SK-N-SH (cell line): ENCODE measurements around the gene PICALM. TPM values are rescaled to one million over a fixed set of nuclear protein-coding genes. Genes with fewer than 3 reads are reported as not detected.

Experiments
- CTCF ChIA-PET: fragments of 300-600, 350-600 bp; formaldehyde crosslinking; extraction: SDS; loops from one replicate; lab custom pipeline; 2021; lab: Yijun Ruan, JAX
- POLR2A ChIA-PET: fragments of 350-600 bp; sonication (Branson Sonifier 250); formaldehyde crosslinking; extraction: SDS; loops from one replicate; lab custom pipeline; 2020; ENCODE audit warnings: antibody characterized with exemption, inconsistent platforms; lab: Yijun Ruan, JAX
- DNase-seq: peaks from one replicate; pipeline ENCODE4 v3.0.0; 2012
- H2AFZ ChIP-seq: fragments of 200-600 bp; sonication (generic); 2 replicates; pipeline ENCODE4 v1.8.1; 2016; ENCODE audit warnings: antibody characterized with exemption, mild to moderate bottlenecking, low read depth
- H3F3A ChIP-seq: fragments of 200-600 bp; sonication (generic); replicated peaks from 2 replicates; pipeline ENCODE3; 2016; ENCODE audit warnings: antibody characterized with exemption, mild to moderate bottlenecking; ENCODE audit not compliant: insufficient read depth
- H3K27ac ChIP-seq, 2 experiments: fragments of 200-500 bp in 1 of 2; fragments of 200-600 bp in 1 of 2; sonication (Bioruptor generic) in 1 of 2; sonication (generic), shearing (Covaris generic) in 1 of 2; 2 replicates each; pipeline versions ENCODE4 v1.5.1 to v1.6.1; 2014 to 2016; ENCODE audit warnings: low read depth in 2 of 2, inconsistent platforms in 1 of 2, low read length in 1 of 2, mild to moderate bottlenecking in 1 of 2, mixed read lengths in 1 of 2
- H3K27me3 ChIP-seq: fragments of 200-600 bp; sonication (generic), shearing (Covaris generic); 2 replicates; pipeline ENCODE4 v1.6.1; 2016; ENCODE audit warnings: mixed run types; ENCODE audit not compliant: insufficient read depth
- H3K36me3 ChIP-seq, 2 experiments: fragments of 200-500 bp in 1 of 2; fragments of 200-600 bp in 1 of 2; sonication (Bioruptor generic) in 1 of 2; sonication (generic) in 1 of 2; replicated peaks in 1 of 2; 2 replicates each; pipeline versions ENCODE3 to v1.5.1; 2014 to 2016; ENCODE audit warnings: low read length in 1 of 2, mild to moderate bottlenecking in 1 of 2; ENCODE audit not compliant: insufficient read depth in 2 of 2, control insufficient read depth in 1 of 2
- H3K4me1 ChIP-seq, 2 experiments: fragments of 200-500 bp in 1 of 2; fragments of 200-600 bp in 1 of 2; sonication (Bioruptor generic) in 1 of 2; sonication (generic), shearing (Covaris generic) in 1 of 2; 2 replicates each; pipeline versions ENCODE4 v1.5.1 to v1.6.1; 2014 to 2016; ENCODE audit warnings: low read depth in 1 of 2, low read length in 1 of 2, mixed run types in 1 of 2; ENCODE audit not compliant: insufficient read depth in 2 of 2, control insufficient read depth in 1 of 2
- H3K4me2 ChIP-seq: fragments of 200-600 bp; sonication (generic), shearing (Covaris generic); 2 replicates; pipeline ENCODE4 v1.6.1; 2017; ENCODE audit warnings: mixed run types
- H3K4me3 ChIP-seq, 2 experiments: fragments of 200-500 bp in 1 of 2; fragments of 200-600 bp in 1 of 2; sonication (Bioruptor generic) in 1 of 2; sonication (generic), shearing (Covaris generic) in 1 of 2; 2 replicates each; pipeline versions ENCODE4 v1.5.1 to v1.8.1; 2014 to 2016; ENCODE audit warnings: low read depth in 2 of 2, inconsistent platforms in 1 of 2, low read length in 1 of 2, mild to moderate bottlenecking in 1 of 2, mixed read lengths in 1 of 2, moderate library complexity in 1 of 2
- H3K79me2 ChIP-seq: fragments of 200-600 bp; sonication (generic); 2 replicates; pipeline ENCODE4 v1.8.1; 2017; ENCODE audit warnings: mild to moderate bottlenecking; ENCODE audit not compliant: insufficient read depth
- H3K9ac ChIP-seq: fragments of 200-600 bp; sonication (generic); 2 replicates; pipeline ENCODE4 v1.6.1; 2017; ENCODE audit warnings: mixed run types
- H3K9me2 ChIP-seq: fragments of 200-600 bp; sonication (generic); 2 replicates; pipeline ENCODE4 v1.6.1; 2017; ENCODE audit warnings: mixed run types
- H3K9me3 ChIP-seq: fragments of 200-600 bp; sonication (generic); 2 replicates; pipeline ENCODE4 v1.6.1; 2017; ENCODE audit warnings: mixed run types, mild to moderate bottlenecking, moderate library complexity
- H4K20me1 ChIP-seq: fragments of 200-600 bp; sonication (generic); 2 replicates; pipeline ENCODE4 v1.6.1; 2017; ENCODE audit warnings: mild to moderate bottlenecking, mixed run types; ENCODE audit not compliant: insufficient read depth
- CHD2 ChIP-seq: fragments of 150-350 bp; IDR thresholded peaks from 2 replicates; pipeline ENCODE4 v1.6.1; 2018; ENCODE audit warnings: low read length; ENCODE audit not compliant: partially characterized antibody
- CTCF ChIP-seq: fragments of 200-600 bp; sonication (generic); IDR thresholded peaks from 2 replicates; pipeline ENCODE4 v1.6.1; 2017; ENCODE audit warnings: antibody characterized with exemption, mild to moderate bottlenecking, moderate library complexity
- EP300 ChIP-seq, 2 experiments: IDR thresholded peaks; 2 replicates each; pipeline versions ENCODE4 v1.4.0 to v1.6.1; 2012; ENCODE audit warnings: borderline replicate concordance in 1 of 2, low read depth in 1 of 2, low read length in 1 of 2
- EZH2phosphoT487 ChIP-seq: fragments of 200-600 bp; sonication (generic); IDR thresholded peaks from 2 replicates; pipeline ENCODE4 v1.6.1; 2017; ENCODE audit warnings: low read depth, mixed run types, mild to moderate bottlenecking, antibody characterized with exemption, moderate library complexity, borderline replicate concordance
- FOSL2 ChIP-seq: IDR thresholded peaks from 2 replicates; pipeline ENCODE4 v1.4.0; 2012; ENCODE audit warnings: low read depth, mild to moderate bottlenecking, moderate library complexity, borderline replicate concordance
- GATA2 ChIP-seq: sonication (generic); formaldehyde crosslinking; IDR thresholded peaks from 2 replicates; pipeline ENCODE4 v1.5.0; 2020; ENCODE audit warnings: mild to moderate bottlenecking, missing genetic modification reagents
- JUND ChIP-seq: IDR thresholded peaks from 2 replicates; pipeline ENCODE4 v1.4.0; 2012
- MEF2A ChIP-seq: IDR thresholded peaks from 2 replicates; pipeline ENCODE4 v1.4.0; 2012; ENCODE audit warnings: low read depth, borderline replicate concordance
- MXI1 ChIP-seq: IDR thresholded peaks from 2 replicates; pipeline ENCODE4 v1.6.1; 2012; ENCODE audit warnings: mild to moderate bottlenecking, low read depth, low read length, improper control_type of control experiment
- PBX3 ChIP-seq: IDR thresholded peaks from 2 replicates; pipeline ENCODE4; 2012
- REST ChIP-seq: IDR thresholded peaks from 2 replicates; pipeline ENCODE4 v1.6.1; 2012; ENCODE audit warnings: mild to moderate bottlenecking, low read depth, low read length, moderate library complexity
- RXRA ChIP-seq: IDR thresholded peaks from 2 replicates; pipeline ENCODE4 v1.4.0; 2012; ENCODE audit warnings: low read depth, mild to moderate bottlenecking, borderline replicate concordance
- SMC3 ChIP-seq: IDR thresholded peaks from 2 replicates; pipeline ENCODE4 v1.6.1; 2012; ENCODE audit warnings: low read depth, low read length, improper control_type of control experiment
- TEAD4 ChIP-seq: IDR thresholded peaks from 2 replicates; pipeline ENCODE4 v1.4.0; 2012; ENCODE audit warnings: mild to moderate bottlenecking, borderline replicate concordance; ENCODE audit not compliant: insufficient read depth
- USF2 ChIP-seq: fragments of 150-350 bp; IDR thresholded peaks from 2 replicates; pipeline ENCODE4 v1.6.1; 2017; ENCODE audit warnings: antibody characterized with exemption, low read length, low read depth, borderline replicate concordance
- ZBTB33 ChIP-seq: IDR thresholded peaks from 2 replicates; pipeline ENCODE4 v1.4.0; 2012; ENCODE audit warnings: low read depth, borderline replicate concordance
- WGBS: methylation state at CpG from one replicate; pipeline ENCODE4 v1.1.6; 2017; ENCODE audit warnings: low lambda C conversion rate; 5-methylcytosine and 5-hydroxymethylcytosine counted together
- polyA plus RNA-seq, 3 experiments: library from polyadenylated mRNA; depleted of rRNA; stranded (reverse); fragments of >200 nt; gene quantifications; 2 replicates each; pipeline ENCODE4 v1.2.3, GENCODE V29; 2012

Gene PICALM
- polyA plus RNA-seq, 1 of the 3 experiments (the other 2 are of a cell fraction) = 103 TPM

GRCh38 chr11:86037743-86038142 is 31.1 kb downstream of the PICALM start:
- H4K20me1 ChIP-seq = peaks cover 82% of the 10 kb centered on the region
- H3F3A ChIP-seq = peaks cover 11% of the 10 kb centered on the region
- no peaks in the 10 kb centered on the region for H3K36me3 ChIP-seq
- no peak overlapping the region for H3K9ac ChIP-seq
- DNase-seq = no peak
- CTCF ChIA-PET = no interaction called here
- H3K4me2 ChIP-seq = no peak overlapping the region
- TF ChIP-seq RXRA = no peak
- no peak for TF ChIP-seq TEAD4
- no peak for TF ChIP-seq PBX3
- no peak for TF ChIP-seq CHD2
- no peak for TF ChIP-seq CTCF
- TF ChIP-seq GATA2 (CRISPR knock-in tag) = no peak
- no peak for TF ChIP-seq MEF2A
- H3K9me2 ChIP-seq = no peaks in the 10 kb centered on the region
- no peak overlapping the region for H3K4me3 ChIP-seq
- 92% methylated on average over 4 of the region's 4 CpGs for WGBS
- H2AFZ ChIP-seq = no peak overlapping the region
- H3K4me1 ChIP-seq = peaks cover under 1 to 17% of the 10 kb centered on the region in 2 experiments; a peak in 3 of 4 replicates
- POLR2A ChIA-PET = no interaction called here
- no peaks in the 10 kb centered on the region for H3K27me3 ChIP-seq
- H3K27ac ChIP-seq = no peak overlapping the region
- H3K79me2 ChIP-seq = peaks cover 100% of the 10 kb centered on the region
- H3K9me3 ChIP-seq = no peaks in the 10 kb centered on the region

- Histone ChIP-seq H3K4me1 (peaks cover 0 to 4% of the 10 kb centered on the region in 2 experiments; a peak in 3 of 4 replicates), H3K9me3 (no peaks in the 10 kb centered on the region), H3K9ac (no peak overlapping the region), H2AFZ (no peak overlapping the region), H3K27me3 (no peaks in the 10 kb centered on the region), H3K27ac (no peak overlapping the region), H3K4me3 (no peak overlapping the region), H3K4me2 (no peak overlapping the region), H4K20me1 (peaks cover 84% of the 10 kb centered on the region), H3K36me3 (peaks cover 0 to 6% of the 10 kb centered on the region in 2 experiments), H3K79me2 (peaks cover 100% of the 10 kb centered on the region), H3K9me2 (no peaks in the 10 kb centered on the region), H3F3A (peaks cover 6% of the 10 kb centered on the region)
- 99% methylated on average over 2 of the region's 2 CpGs for WGBS
- POLR2A ChIA-PET = no interaction called here
- no peak for DNase-seq
- CTCF ChIA-PET = interaction anchor here (1.5 kb wide), 1 partner anchor 181 kb away, joined by 4 read pairs; the partner anchor contains the start of gene CCDC83
- TF ChIP-seq JUND (no peak), ZBTB33 (no peak), FOSL2 (no peak), USF2 (no peak), MXI1 (no peak), REST (no peak), EP300 (IDR thresholded peaks at IDR 0.05; ENCODE audit: borderline replicate concordance in 1 of 2, low read depth in 1 of 2, low read length in 1 of 2) (no peak), EZH2phosphoT487 (no peak), SMC3 (no peak), TEAD4 (no peak)
Observed at GRCh38 chr11:86035920-86036319, 33.0 kb downstream of the PICALM start.
